GM06990 (cell line): Measurements from ENCODE around the gene MAP3K21.

Experiments used
- DNase-seq: peaks from one replicate; pipeline ENCODE4 v3.0.0-alpha.2; 2011; ENCODE audit not compliant: insufficient read length; ENCODE audit errors: extremely low read depth
- H3K27me3 ChIP-seq: replicated peaks from 2 replicates; pipeline ENCODE4 v1.6.0; 2011; ENCODE audit warnings: low read length; ENCODE audit not compliant: control insufficient read depth, insufficient read depth
- H3K36me3 ChIP-seq: 2 replicates; pipeline ENCODE4 v1.5.1; 2011; ENCODE audit warnings: low read length; ENCODE audit not compliant: control insufficient read depth, insufficient read depth
- H3K4me3 ChIP-seq: replicated peaks from 2 replicates; pipeline ENCODE4 v1.5.1; 2011; ENCODE audit warnings: low read depth, mild to moderate bottlenecking, control low read depth, low read length
- TF ChIP-seq, protein P1 (sequence below): IDR thresholded peaks from 2 replicates; pipeline ENCODE4 v1.5.1; 2011; ENCODE audit warnings: low read length, control low read depth, mild to moderate bottlenecking, inconsistent platforms; ENCODE audit not compliant: insufficient read depth, poor library complexity, severe bottlenecking

MAP3K21 gene

DNA sequence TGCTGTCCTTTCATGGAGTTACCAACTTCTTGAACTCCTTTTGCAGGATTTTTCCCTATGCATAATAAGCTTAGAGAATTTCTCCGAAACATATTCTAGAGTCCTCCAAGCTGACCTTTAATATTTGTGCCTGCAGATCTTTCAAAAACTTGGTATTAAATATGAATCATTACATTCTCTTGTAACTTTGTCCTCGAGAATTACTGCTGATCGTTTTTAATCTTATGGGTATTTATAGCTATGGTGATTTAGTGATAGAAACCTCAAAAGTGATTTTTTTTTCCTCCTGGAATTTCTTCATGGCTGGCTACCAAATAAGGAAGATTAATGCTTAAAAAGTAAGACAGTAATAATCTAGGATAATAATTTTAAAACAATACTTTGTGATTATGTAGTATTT lies 39.1 kb downstream of the MAP3K21 start:
- DNase-seq: no peak
- no peaks in the 10 kb centered on the region for H3K36me3 ChIP-seq
- TF ChIP-seq, protein P1, sequence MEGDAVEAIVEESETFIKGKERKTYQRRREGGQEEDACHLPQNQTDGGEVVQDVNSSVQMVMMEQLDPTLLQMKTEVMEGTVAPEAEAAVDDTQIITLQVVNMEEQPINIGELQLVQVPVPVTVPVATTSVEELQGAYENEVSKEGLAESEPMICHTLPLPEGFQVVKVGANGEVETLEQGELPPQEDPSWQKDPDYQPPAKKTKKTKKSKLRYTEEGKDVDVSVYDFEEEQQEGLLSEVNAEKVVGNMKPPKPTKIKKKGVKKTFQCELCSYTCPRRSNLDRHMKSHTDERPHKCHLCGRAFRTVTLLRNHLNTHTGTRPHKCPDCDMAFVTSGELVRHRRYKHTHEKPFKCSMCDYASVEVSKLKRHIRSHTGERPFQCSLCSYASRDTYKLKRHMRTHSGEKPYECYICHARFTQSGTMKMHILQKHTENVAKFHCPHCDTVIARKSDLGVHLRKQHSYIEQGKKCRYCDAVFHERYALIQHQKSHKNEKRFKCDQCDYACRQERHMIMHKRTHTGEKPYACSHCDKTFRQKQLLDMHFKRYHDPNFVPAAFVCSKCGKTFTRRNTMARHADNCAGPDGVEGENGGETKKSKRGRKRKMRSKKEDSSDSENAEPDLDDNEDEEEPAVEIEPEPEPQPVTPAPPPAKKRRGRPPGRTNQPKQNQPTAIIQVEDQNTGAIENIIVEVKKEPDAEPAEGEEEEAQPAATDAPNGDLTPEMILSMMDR: no peak
- no peaks in the 10 kb centered on the region for H3K27me3 ChIP-seq
- no peak overlapping the region for H3K4me3 ChIP-seq

GRCh38 chr1:233367057-233367803 lies 39.7 kb downstream of the MAP3K21 start:
- H3K36me3 ChIP-seq: no peaks in the 10 kb centered on the region
- no peak overlapping the region for H3K4me3 ChIP-seq
- no peak for DNase-seq
- H3K27me3 ChIP-seq: no peaks in the 10 kb centered on the region
- TF ChIP-seq, protein P1: no peak

- no peak for DNase-seq
- H3K27me3 ChIP-seq: no peaks in the 10 kb centered on the region
- no peak overlapping the region for H3K4me3 ChIP-seq
- no peaks in the 10 kb centered on the region for H3K36me3 ChIP-seq
- TF ChIP-seq, protein P1: no peak
Observed at GRCh38 chr1:233368106-233368788, 40.7 kb downstream of the MAP3K21 start.

GRCh38 chr1:233368789-233369130 lies 41.2 kb downstream of the MAP3K21 start:
- DNase-seq: no peak
- Histone ChIP-seq H3K4me3 (no peak overlapping the region), H3K27me3 (no peaks in the 10 kb centered on the region), H3K36me3 (no peaks in the 10 kb centered on the region)
- TF ChIP-seq, protein P1: no peak

GRCh38 chr1:233372218-233373120 lies 44.9 kb downstream of the MAP3K21 start:
- no peak for DNase-seq
- TF ChIP-seq, protein P1: no peak

More at GRCh38 chr1:233372218-233373120, 44.9 kb downstream of the MAP3K21 start:
- H3K27me3 ChIP-seq: no peaks in the 10 kb centered on the region
- H3K36me3 ChIP-seq: no peaks in the 10 kb centered on the region
- no peak overlapping the region for H3K4me3 ChIP-seq
